H1 (cell line): ENCODE results near the gene PLEKHG3. TPM values are rescaled to one million over a fixed set of nuclear protein-coding genes. Genes with fewer than 3 reads are reported as not detected.

ENCODE experiments used
- CTCF ChIA-PET: fragments of 300-600 bp; sonication (Branson Sonifier 250); formaldehyde crosslinking; loops from one replicate; lab custom pipeline; 2021; ENCODE audit not compliant: partially characterized antibody; lab: Charles Lee
- POLR2A ChIA-PET: fragments of 300-600 bp; sonication (Branson Sonifier 250); formaldehyde crosslinking; loops from one replicate; lab custom pipeline; 2021; ENCODE audit warnings: inconsistent platforms; ENCODE audit not compliant: partially characterized antibody; lab: Charles Lee
- DNase-seq, 2 experiments: peaks; one replicate each; pipeline versions ENCODE4 v3.0.0 to v3.0.0-alpha.2; 2010 to 2022; ENCODE audit warnings: low spot score in 2 of 2, low read depth in 1 of 2, mixed read lengths in 1 of 2
- FAIRE-seq: peaks from 2 replicates; lab custom pipeline; 2011; peaks lifted over from hg19 to GRCh38; lab: Jason Lieb, UNC
- H2AFZ ChIP-seq: 2 replicates; pipeline ENCODE4 v1.8.1; 2012; ENCODE audit warnings: low read length, inconsistent platforms
- H2AK5ac ChIP-seq: 2 replicates; pipeline ENCODE4 v1.6.1; 2013; ENCODE audit warnings: low read depth, low read length
- H2BK120ac ChIP-seq: replicated peaks from 2 replicates; pipeline ENCODE3; 2013; ENCODE audit warnings: low read depth, low read length, inconsistent platforms
- H2BK12ac ChIP-seq: 2 replicates; pipeline ENCODE4 v1.6.1; 2013; ENCODE audit warnings: low read depth, low read length
- H2BK15ac ChIP-seq: 2 replicates; pipeline ENCODE4 v1.6.1; 2013; ENCODE audit warnings: low read length
- H2BK20ac ChIP-seq: 2 replicates; pipeline ENCODE4 v1.6.1; 2013; ENCODE audit warnings: low read length
- H2BK5ac ChIP-seq: 2 replicates; pipeline ENCODE4 v1.6.1; 2013; ENCODE audit warnings: low read depth, low read length
- H3K14ac ChIP-seq: 2 replicates; pipeline ENCODE4 v1.6.1; 2013; ENCODE audit warnings: inconsistent platforms; ENCODE audit not compliant: insufficient read length
- H3K18ac ChIP-seq: 2 replicates; pipeline ENCODE4 v1.6.1; 2013; ENCODE audit warnings: low read length; ENCODE audit errors: extremely low read depth
- H3K23ac ChIP-seq: 2 replicates; pipeline ENCODE4 v1.6.1; 2013; ENCODE audit warnings: inconsistent platforms; ENCODE audit not compliant: insufficient read length
- H3K23me2 ChIP-seq: 2 replicates; pipeline ENCODE4 v1.6.1; 2013; ENCODE audit warnings: low read depth, low read length
- H3K27ac ChIP-seq: 2 replicates; pipeline ENCODE4 v1.6.1; 2011; ENCODE audit warnings: low read depth, low read length, inconsistent platforms
- H3K27me3 ChIP-seq, 4 experiments: replicated peaks in 1 of 4; 1 replicate in 1 of 4; 2 replicates in 3 of 4; pipeline versions ENCODE4 v1.6.1 to v1.8.1; 2011 to 2013; ENCODE audit warnings: low read length in 3 of 4, mild to moderate bottlenecking in 3 of 4, inconsistent platforms in 2 of 4, mixed read lengths in 2 of 4, moderate library complexity in 1 of 4; ENCODE audit not compliant: control insufficient read depth in 3 of 4, insufficient read depth in 3 of 4; ENCODE audit errors: extremely low read depth in 1 of 4
- H3K36me3 ChIP-seq, 4 experiments: 2 replicates each; pipeline versions ENCODE4 v1.6.1 to v1.8.1; 2011 to 2013; ENCODE audit warnings: mild to moderate bottlenecking in 4 of 4, low read length in 3 of 4, moderate library complexity in 2 of 4, control low read depth in 1 of 4, inconsistent platforms in 1 of 4; ENCODE audit not compliant: insufficient read depth in 4 of 4, control insufficient read depth in 2 of 4
- H3K4ac ChIP-seq: replicated peaks from 2 replicates; pipeline ENCODE3; 2013; ENCODE audit warnings: low read length, low read depth, mixed read lengths, inconsistent platforms; ENCODE audit not compliant: insufficient read length
- H3K4me1 ChIP-seq, 4 experiments: replicated peaks in 1 of 4; 1 replicate in 1 of 4; 2 replicates in 3 of 4; pipeline versions ENCODE4 v1.6.1 to v1.8.1; 2011 to 2013; ENCODE audit warnings: low read length in 3 of 4, inconsistent platforms in 2 of 4, mixed read lengths in 1 of 4; ENCODE audit not compliant: insufficient read depth in 4 of 4, control insufficient read depth in 3 of 4
- H3K4me2 ChIP-seq, 2 experiments: 2 replicates each; pipeline versions ENCODE4 v1.6.1 to v1.8.1; 2011 to 2013; ENCODE audit warnings: low read depth in 2 of 2, low read length in 2 of 2, control low read depth in 1 of 2, inconsistent platforms in 1 of 2, mild to moderate bottlenecking in 1 of 2; ENCODE audit not compliant: insufficient read depth in 1 of 2
- H3K4me3 ChIP-seq, 4 experiments: fragments of 200-600, 300-600 bp in 1 of 4; sonication (generic), shearing (Covaris generic), sonication (Bioruptor Twin) in 1 of 4; 2 replicates each; pipeline versions ENCODE4 v1.5.1 to v1.8.1; 2011 to 2016; ENCODE audit warnings: low read length in 4 of 4, low read depth in 3 of 4, control low read depth in 2 of 4, inconsistent platforms in 2 of 4, mild to moderate bottlenecking in 2 of 4, mixed read lengths in 1 of 4, moderate library complexity in 1 of 4; ENCODE audit not compliant: insufficient read depth in 2 of 4; ENCODE audit errors: extremely low read depth in 1 of 4
- H3K56ac ChIP-seq: replicated peaks from 2 replicates; pipeline ENCODE3; 2013; ENCODE audit warnings: low read depth, mild to moderate bottlenecking, mixed read lengths, low read length, inconsistent platforms; ENCODE audit not compliant: insufficient read length
- H3K79me1 ChIP-seq: 2 replicates; pipeline ENCODE4 v1.6.1; 2013; ENCODE audit warnings: low read depth, low read length, control low read depth
- H3K79me2 ChIP-seq, 2 experiments: 2 replicates each; pipeline versions ENCODE4 v1.6.1 to v1.8.1; 2012 to 2013; ENCODE audit warnings: low read length in 2 of 2, mild to moderate bottlenecking in 2 of 2, inconsistent platforms in 1 of 2; ENCODE audit not compliant: insufficient read depth in 2 of 2, control insufficient read depth in 1 of 2
- H3K9ac ChIP-seq, 4 experiments: replicated peaks in 1 of 4; 1 replicate in 1 of 4; 2 replicates in 3 of 4; pipeline versions ENCODE4 v1.6.1 to v1.8.1; 2011 to 2013; ENCODE audit warnings: low read depth in 3 of 4, low read length in 3 of 4, control low read depth in 2 of 4, mild to moderate bottlenecking in 2 of 4, moderate library complexity in 2 of 4, inconsistent platforms in 1 of 4; ENCODE audit errors: extremely low read depth in 1 of 4
- H3K9me3 ChIP-seq, 2 experiments: 2 replicates each; pipeline versions ENCODE4 v1.6.1 to v1.8.1; 2012 to 2013; ENCODE audit warnings: mild to moderate bottlenecking in 2 of 2, moderate library complexity in 2 of 2, control low read depth in 1 of 2, inconsistent platforms in 1 of 2, low read depth in 1 of 2, low read length in 1 of 2, mixed read lengths in 1 of 2; ENCODE audit not compliant: insufficient read depth in 2 of 2
- H4K20me1 ChIP-seq, 2 experiments: replicated peaks in 1 of 2; 2 replicates each; pipeline versions ENCODE3 to v1.8.1; 2011 to 2013; ENCODE audit warnings: inconsistent platforms in 2 of 2, low read length in 2 of 2, mild to moderate bottlenecking in 1 of 2; ENCODE audit not compliant: insufficient read depth in 2 of 2, control insufficient read depth in 1 of 2
- H4K5ac ChIP-seq: 2 replicates; pipeline ENCODE4 v1.6.1; 2013; ENCODE audit warnings: low read length, low read depth, mixed read lengths, inconsistent platforms; ENCODE audit not compliant: insufficient read length
- H4K8ac ChIP-seq: 2 replicates; pipeline ENCODE4 v1.8.0; 2013; ENCODE audit warnings: mild to moderate bottlenecking, moderate library complexity, low read length, inconsistent platforms; ENCODE audit not compliant: insufficient read depth; ENCODE audit errors: extremely low read depth
- H4K91ac ChIP-seq: replicated peaks from 2 replicates; pipeline ENCODE3; 2013; ENCODE audit warnings: low read length, mixed read lengths, inconsistent platforms; ENCODE audit not compliant: insufficient read length
- CBX5 ChIP-seq: fragments of 300-800, 300-1000 bp; sonication (generic); IDR thresholded peaks from 2 replicates; pipeline ENCODE4 v1.7.1; 2016; ENCODE audit warnings: antibody characterized with exemption, low read length, low read depth
- RBBP5 ChIP-seq: IDR thresholded peaks from 2 replicates; pipeline ENCODE4 v1.7.1; 2012; ENCODE audit warnings: low read depth, mild to moderate bottlenecking, inconsistent platforms, low read length, moderate library complexity, borderline replicate concordance
- WGBS, 2 experiments: shearing (Covaris generic) in 1 of 2; methylation state at CpG; one replicate each; pipeline versions ENCODE4 v1.1.6 to v1.1.7; 2013 to 2015; ENCODE audit warnings: low lambda C conversion rate in 2 of 2, mixed read lengths in 2 of 2, inconsistent platforms in 1 of 2, low coverage in 1 of 2, missing lambda C conversion rate in 1 of 2; ENCODE audit not compliant: insufficient replicate concordance in 2 of 2, insufficient coverage in 1 of 2, insufficient read length in 1 of 2; ENCODE audit errors: extremely low coverage in 1 of 2, missing lambda C conversion rate in 1 of 2; 5-methylcytosine and 5-hydroxymethylcytosine counted together
- polyA plus RNA-seq, 7 experiments: library from polyadenylated mRNA; depleted of rRNA in 3 of 7; stranded (reverse) in 5 of 7; unstranded in 2 of 7; fragments of >200 nt in 5 of 7; fragments of 200-250 nt in 2 of 7; gene quantifications; 1 replicate in 5 of 7; 2 replicates in 1 of 7; 4 replicates in 1 of 7; pipeline versions ENCODE4 v1.2.1 to v1.2.3, GENCODE V29; 2011 to 2013; ENCODE audit warnings: missing spikeins in 2 of 7, mixed read lengths in 2 of 7
- total RNA-seq: library from RNA; stranded (reverse); fragmentation: NEBNext Ultra II Directional; extraction: Animal tissue kit (Norgen Biotek cat#: 25700); gene quantifications from 2 replicates; pipeline ENCODE4 v1.2.1, GENCODE V29; 2021
- TF ChIP-seq, protein P1 (sequence below): IDR thresholded peaks from 2 replicates; pipeline ENCODE4 v1.6.1; 2012; ENCODE audit warnings: low read length, inconsistent platforms

Gene PLEKHG3
- total and polyA plus RNA-seq, 2 of the 8 experiments (the other 6 are each of a cell fraction or from before 2014, with no cell fraction given): 43.4 to 90.6 TPM

DNA sequence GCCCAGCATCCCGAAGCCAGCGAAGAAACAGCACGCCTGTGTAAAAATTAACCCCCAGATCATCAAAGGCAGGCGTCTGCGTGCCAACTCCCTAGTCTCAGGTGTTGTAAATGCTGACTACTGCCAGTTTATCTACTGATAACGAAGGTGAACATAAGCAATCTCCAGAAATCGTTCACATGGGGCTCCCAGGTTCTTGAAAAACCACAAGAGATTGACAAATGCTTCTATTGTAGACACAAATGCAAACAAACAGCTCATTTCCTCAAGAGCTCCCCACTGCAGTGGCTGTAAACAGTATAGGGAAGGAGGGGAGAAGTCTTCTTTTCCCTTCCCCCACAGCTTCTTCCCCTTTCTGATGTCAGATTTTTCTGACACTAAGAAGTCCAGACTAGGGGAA, 5.3 kb upstream of the PLEKHG3 start:
- H3K23ac ChIP-seq: no peak overlapping the region

More for the DNA sequence above, 5.3 kb upstream of the PLEKHG3 start:
- Histone ChIP-seq H3K4ac (no peak overlapping the region), H3K56ac (no peak overlapping the region), H4K91ac (no peak overlapping the region), H4K8ac (no peak overlapping the region), H2BK120ac (no peak overlapping the region), H3K4me3 (no peak overlapping the region), H3K18ac (no peak overlapping the region), H2BK20ac (no peak overlapping the region), H3K4me2 (peak overlapping the region in 1 of 2 experiments; percentile 36; a peak in 2 of 4 replicates), H3K4me1 (peaks cover 5 to 34% (median 24%) of the 10 kb centered on the region in 4 experiments; a peak in 6 of 7 replicates), H2BK12ac (no peak overlapping the region), H3K79me1 (no peaks in the 10 kb centered on the region), H4K20me1 (no peaks in the 10 kb centered on the region), H3K27ac (no peak overlapping the region), H2BK5ac (0 out of 2 replicates have a peak overlapping the region, but pooled peaks have one; percentile 2), H3K23me2 (peaks cover 12% of the 10 kb centered on the region), H3K36me3 (no peaks in the 10 kb centered on the region), H3K9me3 (no peaks in the 10 kb centered on the region), H4K5ac (no peak overlapping the region), H3K27me3 (no peaks in the 10 kb centered on the region), H3K79me2 (no peaks in the 10 kb centered on the region), H2AK5ac (no peak overlapping the region), H2AFZ (no peak overlapping the region), H3K9ac (no peak overlapping the region), H2BK15ac (no peak overlapping the region), H3K14ac (no peak overlapping the region)
- CTCF ChIA-PET: interaction anchor here (0.6 to 4.7 kb wide), 18 partner anchors 6 to 212 kb away, joined by 3 to 24 read pairs (median 5); partner anchors contain the start of gene PLEKHG3
- WGBS, 2 experiments: 68% methylated on average over 7 of the region's 7 CpGs; no CpG with 5 or more reads in 1 of the 2 experiments
- DNase-seq: no peak
- POLR2A ChIA-PET: interaction anchor here (1.0 to 2.5 kb wide), 5 partner anchors 8 to 194 kb away, joined by 3 to 9 read pairs (median 5); partner anchors contain the start of gene ZBTB1
- FAIRE-seq: no peak
- TF ChIP-seq RBBP5: no peak
- TF ChIP-seq, protein P1, sequence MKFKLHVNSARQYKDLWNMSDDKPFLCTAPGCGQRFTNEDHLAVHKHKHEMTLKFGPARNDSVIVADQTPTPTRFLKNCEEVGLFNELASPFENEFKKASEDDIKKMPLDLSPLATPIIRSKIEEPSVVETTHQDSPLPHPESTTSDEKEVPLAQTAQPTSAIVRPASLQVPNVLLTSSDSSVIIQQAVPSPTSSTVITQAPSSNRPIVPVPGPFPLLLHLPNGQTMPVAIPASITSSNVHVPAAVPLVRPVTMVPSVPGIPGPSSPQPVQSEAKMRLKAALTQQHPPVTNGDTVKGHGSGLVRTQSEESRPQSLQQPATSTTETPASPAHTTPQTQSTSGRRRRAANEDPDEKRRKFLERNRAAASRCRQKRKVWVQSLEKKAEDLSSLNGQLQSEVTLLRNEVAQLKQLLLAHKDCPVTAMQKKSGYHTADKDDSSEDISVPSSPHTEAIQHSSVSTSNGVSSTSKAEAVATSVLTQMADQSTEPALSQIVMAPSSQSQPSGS: no peak
- TF ChIP-seq CBX5: no peak
